K562 (cell line): Measurements from ENCODE around the gene GET3. TPM values are rescaled to one million over a fixed set of nuclear protein-coding genes. Genes with fewer than 3 reads are reported as not detected.

Source experiments
- CBX1 ChIP-seq: sonication (generic); IDR thresholded peaks from 2 replicates; pipeline ENCODE4 v1.6.1; 2016; ENCODE audit warnings: antibody characterized with exemption, low read depth, mild to moderate bottlenecking
- CCAR2 ChIP-seq: fragments of 200-400 bp; formaldehyde crosslinking; IDR thresholded peaks from 2 replicates; pipeline ENCODE4 v1.6.1; 2017; ENCODE audit warnings: mild to moderate bottlenecking, low read depth, low read length
- EP300 ChIP-seq: IDR thresholded peaks from 2 replicates; pipeline ENCODE4 v1.6.1; 2012; ENCODE audit warnings: low read length, improper control_type of control experiment
- EP400 ChIP-seq: fragments of 450-650 bp; IDR thresholded peaks from 2 replicates; pipeline ENCODE4 v1.6.1; 2017; ENCODE audit warnings: antibody characterized with exemption, mild to moderate bottlenecking, moderate library complexity
- EZH2 ChIP-seq: IDR thresholded peaks from 2 replicates; pipeline ENCODE4 v1.6.1; 2012; ENCODE audit warnings: low read depth, mild to moderate bottlenecking, inconsistent platforms, low read length, borderline replicate concordance
- FOSL1 ChIP-seq: fragments of 200-800 bp; sonication (Bioruptor generic); conservative IDR thresholded peaks from 2 replicates; pipeline ENCODE4 v1.6.1; 2016; ENCODE audit warnings: missing genetic modification characterization, missing compliant biosample characterization
- KLF6 ChIP-seq: fragments of 250-450 bp; sonication (Bioruptor Pico); IDR thresholded peaks from 2 replicates; pipeline ENCODE4 v1.4.0; 2020; ENCODE audit warnings: mild to moderate bottlenecking, moderate library complexity, borderline replicate concordance
- LCOR ChIP-seq: sonication (generic); formaldehyde crosslinking; IDR thresholded peaks from 2 replicates; pipeline ENCODE4 v1.8.0; 2022; ENCODE audit warnings: mild to moderate bottlenecking, missing genetic modification reagents
- MBD2 ChIP-seq: sonication (generic); IDR thresholded peaks from 2 replicates; pipeline ENCODE4 v1.6.1; 2016; ENCODE audit warnings: low read depth, borderline replicate concordance
- MYC ChIP-seq, 2 experiments: fragments of 250-450 bp in 1 of 2; sonication (Bioruptor Pico) in 1 of 2; IDR thresholded peaks; 2 replicates each; pipeline versions ENCODE4 v1.5.1 to v1.6.1; 2012 to 2021; ENCODE audit warnings: low read depth in 2 of 2, borderline replicate concordance in 1 of 2, improper control_type of control experiment in 1 of 2, low read length in 1 of 2, mild to moderate bottlenecking in 1 of 2, moderate library complexity in 1 of 2
- NFE2 ChIP-seq: IDR thresholded peaks from 2 replicates; pipeline ENCODE4 v1.6.1; 2014; ENCODE audit warnings: antibody characterized with exemption, low read depth
- PRDM10 ChIP-seq: fragments of 450-650 bp; IDR thresholded peaks from 2 replicates; pipeline ENCODE4 v1.6.1; 2018; ENCODE audit not compliant: partially characterized antibody
- PTBP1 ChIP-seq: fragments of 200-400 bp; formaldehyde crosslinking; IDR thresholded peaks from 2 replicates; pipeline ENCODE4 v1.6.1; 2017; ENCODE audit warnings: low read depth, low read length
- PURB ChIP-seq: sonication (generic); formaldehyde crosslinking; IDR thresholded peaks from 2 replicates; pipeline ENCODE4 v1.9.0; 2021; ENCODE audit warnings: low read depth, mild to moderate bottlenecking, missing genetic modification reagents
- TGIF2 ChIP-seq: sonication (generic); formaldehyde crosslinking; IDR thresholded peaks from 2 replicates; pipeline ENCODE4 v1.8.1; 2022; ENCODE audit warnings: mild to moderate bottlenecking, missing genetic modification reagents, moderate library complexity
- ZBTB12 ChIP-seq: fragments of 250-450 bp; sonication (Bioruptor Pico); IDR thresholded peaks from 2 replicates; pipeline ENCODE4 v1.4.0; 2020
- ZNF586 ChIP-seq: fragments of 450-650 bp; formaldehyde crosslinking; conservative IDR thresholded peaks from 2 replicates; pipeline ENCODE4 v1.4.0; 2020; ENCODE audit warnings: mild to moderate bottlenecking, moderate library complexity
- polyA plus RNA-seq, 8 experiments: library from polyadenylated mRNA; depleted of rRNA in 4 of 8; stranded (reverse) in 5 of 8; unstranded in 3 of 8; fragments of >200 nt; fragmentation: Nextera tagmentation in 2 of 8; fragmentation: Illumina TruSeq in 1 of 8; extraction: Ambion mirVana in 2 of 8; extraction: Trizol in 1 of 8; gene quantifications; 2 replicates each; pipeline versions ENCODE4 v1.2.1 to v1.2.3, GENCODE V29; 2011 to 2014; ENCODE audit warnings: inconsistent platforms in 1 of 8, missing spikeins in 1 of 8
- total RNA-seq, 7 experiments: library from RNA; depleted of rRNA in 6 of 7; stranded (reverse); fragments of >200 nt in 6 of 7; fragmentation: Illumina TruSeq in 2 of 7; extraction: Trizol in 2 of 7; gene quantifications; 2 replicates each; pipeline versions ENCODE4 v1.2.1 to v1.2.3, GENCODE V29; 2011 to 2021; ENCODE audit warnings: low replicate concordance in 1 of 7
- TF ChIP-seq, protein P1 (sequence below), 2 experiments: fragments of 150-350 bp in 1 of 2; IDR thresholded peaks; 2 replicates each; pipeline ENCODE4 v1.6.1; 2012 to 2016; ENCODE audit warnings: low read depth in 2 of 2, low read length in 2 of 2, mild to moderate bottlenecking in 1 of 2, moderate library complexity in 1 of 2

GET3 gene
- total and polyA plus RNA-seq, 9 of the 15 experiments (the other 6 are each of a cell fraction or from before 2014, with no cell fraction given), result 8.3 to 83.5 (median 51.8) TPM

- TF ChIP-seq PRDM10, result peak; percentile 44
- TF ChIP-seq TGIF2, result 0 out of 2 replicates have a peak, but pooled peaks have one; percentile 20
- 0 out of 2 replicates have a peak, but pooled peaks have one; percentile 16 for TF ChIP-seq ZNF586 (CRISPR knock-in tag)
- 0 out of 2 replicates have a peak, but pooled peaks have one; percentile 57 for TF ChIP-seq MBD2
- peak; percentile 68; the same call in 1 of the 2 replicates for TF ChIP-seq FOSL1 (tag)
- TF ChIP-seq CCAR2, result no peak
- peak; percentile 24; the same call in 1 of the 2 replicates for TF ChIP-seq NFE2
- TF ChIP-seq ZBTB12 (CRISPR knock-in tag), result peak; percentile 80
- TF ChIP-seq, protein P1, sequence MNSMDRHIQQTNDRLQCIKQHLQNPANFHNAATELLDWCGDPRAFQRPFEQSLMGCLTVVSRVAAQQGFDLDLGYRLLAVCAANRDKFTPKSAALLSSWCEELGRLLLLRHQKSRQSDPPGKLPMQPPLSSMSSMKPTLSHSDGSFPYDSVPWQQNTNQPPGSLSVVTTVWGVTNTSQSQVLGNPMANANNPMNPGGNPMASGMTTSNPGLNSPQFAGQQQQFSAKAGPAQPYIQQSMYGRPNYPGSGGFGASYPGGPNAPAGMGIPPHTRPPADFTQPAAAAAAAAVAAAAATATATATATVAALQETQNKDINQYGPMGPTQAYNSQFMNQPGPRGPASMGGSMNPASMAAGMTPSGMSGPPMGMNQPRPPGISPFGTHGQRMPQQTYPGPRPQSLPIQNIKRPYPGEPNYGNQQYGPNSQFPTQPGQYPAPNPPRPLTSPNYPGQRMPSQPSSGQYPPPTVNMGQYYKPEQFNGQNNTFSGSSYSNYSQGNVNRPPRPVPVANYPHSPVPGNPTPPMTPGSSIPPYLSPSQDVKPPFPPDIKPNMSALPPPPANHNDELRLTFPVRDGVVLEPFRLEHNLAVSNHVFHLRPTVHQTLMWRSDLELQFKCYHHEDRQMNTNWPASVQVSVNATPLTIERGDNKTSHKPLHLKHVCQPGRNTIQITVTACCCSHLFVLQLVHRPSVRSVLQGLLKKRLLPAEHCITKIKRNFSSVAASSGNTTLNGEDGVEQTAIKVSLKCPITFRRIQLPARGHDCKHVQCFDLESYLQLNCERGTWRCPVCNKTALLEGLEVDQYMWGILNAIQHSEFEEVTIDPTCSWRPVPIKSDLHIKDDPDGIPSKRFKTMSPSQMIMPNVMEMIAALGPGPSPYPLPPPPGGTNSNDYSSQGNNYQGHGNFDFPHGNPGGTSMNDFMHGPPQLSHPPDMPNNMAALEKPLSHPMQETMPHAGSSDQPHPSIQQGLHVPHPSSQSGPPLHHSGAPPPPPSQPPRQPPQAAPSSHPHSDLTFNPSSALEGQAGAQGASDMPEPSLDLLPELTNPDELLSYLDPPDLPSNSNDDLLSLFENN (IDR thresholded peaks at IDR 0.05; ENCODE audit: low read depth in 2 of 2, low read length in 2 of 2), result 0 out of 4 replicates have a peak, but pooled peaks of 1 of the 2 experiments have one; percentile 12
- peak; percentile 30; the same call in 1 of the 2 replicates for TF ChIP-seq EP300
- TF ChIP-seq CBX1, result no peak; the same call in 1 of the 2 replicates
- peak; percentile 63 for TF ChIP-seq LCOR (CRISPR knock-in tag)
- peak; percentile 80 for TF ChIP-seq MYC (IDR thresholded peaks at IDR 0.05; ENCODE audit: low read depth, low read length)
- no peak for TF ChIP-seq MYC (CRISPR knock-in tag; IDR thresholded peaks at IDR 0.05; ENCODE audit: borderline replicate concordance, low read depth)
- no peak for TF ChIP-seq PURB (CRISPR knock-in tag)
- no peak for TF ChIP-seq KLF6 (CRISPR knock-in tag)
- 0 out of 2 replicates have a peak, but pooled peaks have one; percentile 24 for TF ChIP-seq EP400
- peak; percentile 85; the same call in 1 of the 2 replicates for TF ChIP-seq PTBP1
- TF ChIP-seq EZH2, result no peak
Observed at GRCh38 chr19:12793290-12794195, 56.2 kb downstream of the GET3 start (continued).
